Mammary epithelial cell (primary cell): ENCODE data around the gene GOLT1A.

Experiments
- EZH2 ChIP-seq: IDR thresholded peaks from 2 replicates; pipeline ENCODE4 v1.6.1; 2012; ENCODE audit warnings: low read length, inconsistent platforms, borderline replicate concordance
- TF ChIP-seq, protein P1 (sequence below), 2 donors: IDR thresholded peaks in 1 of 2; conservative IDR thresholded peaks in 1 of 2; 2 replicates each; pipeline ENCODE4 v1.5.1; 2011 to 2012; ENCODE audit warnings: inconsistent platforms in 2 of 2, low read length in 2 of 2, mild to moderate bottlenecking in 2 of 2, control low read depth in 1 of 2, low read depth in 1 of 2; ENCODE audit not compliant: insufficient read depth in 1 of 2; ENCODE audit errors: extremely low read depth in 1 of 2

DNA sequence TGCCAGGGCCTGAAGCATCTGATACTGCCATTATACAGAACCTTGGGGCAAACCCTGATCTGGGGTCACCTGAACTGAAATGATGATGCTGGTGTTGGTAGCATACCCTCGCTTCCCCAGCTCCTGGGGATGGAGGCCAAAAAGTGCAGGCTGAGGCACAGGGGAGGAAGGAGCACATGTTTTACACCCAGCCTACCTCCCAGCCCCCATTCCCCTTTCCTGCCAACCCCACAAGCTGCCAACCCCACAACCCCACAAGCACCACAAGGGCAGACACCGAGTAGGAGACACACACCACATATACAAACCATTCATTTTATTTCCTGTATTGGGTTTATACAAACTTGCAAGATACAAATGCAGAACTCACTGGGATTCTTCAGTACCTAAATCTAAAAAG is 4.8 kb upstream of the GOLT1A start:
- TF ChIP-seq, protein P1, sequence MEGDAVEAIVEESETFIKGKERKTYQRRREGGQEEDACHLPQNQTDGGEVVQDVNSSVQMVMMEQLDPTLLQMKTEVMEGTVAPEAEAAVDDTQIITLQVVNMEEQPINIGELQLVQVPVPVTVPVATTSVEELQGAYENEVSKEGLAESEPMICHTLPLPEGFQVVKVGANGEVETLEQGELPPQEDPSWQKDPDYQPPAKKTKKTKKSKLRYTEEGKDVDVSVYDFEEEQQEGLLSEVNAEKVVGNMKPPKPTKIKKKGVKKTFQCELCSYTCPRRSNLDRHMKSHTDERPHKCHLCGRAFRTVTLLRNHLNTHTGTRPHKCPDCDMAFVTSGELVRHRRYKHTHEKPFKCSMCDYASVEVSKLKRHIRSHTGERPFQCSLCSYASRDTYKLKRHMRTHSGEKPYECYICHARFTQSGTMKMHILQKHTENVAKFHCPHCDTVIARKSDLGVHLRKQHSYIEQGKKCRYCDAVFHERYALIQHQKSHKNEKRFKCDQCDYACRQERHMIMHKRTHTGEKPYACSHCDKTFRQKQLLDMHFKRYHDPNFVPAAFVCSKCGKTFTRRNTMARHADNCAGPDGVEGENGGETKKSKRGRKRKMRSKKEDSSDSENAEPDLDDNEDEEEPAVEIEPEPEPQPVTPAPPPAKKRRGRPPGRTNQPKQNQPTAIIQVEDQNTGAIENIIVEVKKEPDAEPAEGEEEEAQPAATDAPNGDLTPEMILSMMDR (conservative IDR thresholded peaks at IDR 0.05 in 1 of 2, IDR thresholded peaks at IDR 0.05 in 1 of 2; ENCODE audit: extremely low read depth in 1 of 2, insufficient read depth in 1 of 2, low read depth in 1 of 2, low read length in 2 of 2): no peak
- no peak for TF ChIP-seq EZH2
